ENCODE data around the gene SRP54. TPM values are rescaled to one million over a fixed set of nuclear protein-coding genes. Genes with fewer than 3 reads are reported as not detected.
"Not testable (repeated sequence)": the region's sequence is repeated elsewhere in the genome, so short reads cannot be mapped to it uniquely, and the experiment has no call there.

Gene SRP54
- total RNA-seq, 2 donors from 2014 or later: 29.8 to 33.3 TPM

- no peak for TF ChIP-seq CTCF (IDR thresholded peaks at IDR 0.05)
- Histone ChIP-seq H3K36me3 (peaks cover 44% of the 10 kb centered on the region), H3K9me3 (peaks cover 0 to 4% of the 10 kb centered on the region in 2 donors), H3K4me1 (no peaks in the 10 kb centered on the region), H3K4me3 (no peak overlapping the region), H3K27me3 (no peaks in the 10 kb centered on the region), H3K27ac (no peak overlapping the region)
- no peak for DNase-seq (ENCODE audit: low spot score)
Measured at GRCh38 chr14:35032562-35032961, 49.8 kb downstream of the SRP54 start.

GRCh38 chr14:35034440-35034833, 51.6 kb downstream of the SRP54 start:
- Histone ChIP-seq H3K4me3 (no peak overlapping the region), H3K4me1 (no peaks in the 10 kb centered on the region), H3K27me3 (no peaks in the 10 kb centered on the region), H3K36me3 (peaks cover 26% of the 10 kb centered on the region), H3K9me3 (peaks cover 0 to 4% of the 10 kb centered on the region in 2 donors), H3K27ac (no peak overlapping the region)
- no peak for TF ChIP-seq CTCF (IDR thresholded peaks at IDR 0.05)
- DNase-seq (ENCODE audit: low spot score): no peak

GRCh38 chr14:35034944-35035554, 52.3 kb downstream of the SRP54 start:
- H3K27ac ChIP-seq; H3K27me3 ChIP-seq; H3K4me3 ChIP-seq; DNase-seq (ENCODE audit: low spot score); H3K4me1 ChIP-seq; H3K9me3 ChIP-seq: not testable (repeated sequence)
- H3K36me3 ChIP-seq: peaks cover 20% of the 10 kb centered on the region

GRCh38 chr14:35038312-35038711, 55.5 kb downstream of the SRP54 start:
- H3K4me3 ChIP-seq; H3K27ac ChIP-seq; H3K36me3 ChIP-seq; H3K4me1 ChIP-seq; DNase-seq (ENCODE audit: low spot score); H3K27me3 ChIP-seq; H3K9me3 ChIP-seq: not testable (repeated sequence)

- H3K27me3 ChIP-seq: no peaks in the 10 kb centered on the region
- DNase-seq (ENCODE audit: low spot score): no peak
Measured at GRCh38 chr14:35042632-35043031, 59.8 kb downstream of the SRP54 start.

GRCh38 chr14:35043046-35043445, 60.3 kb downstream of the SRP54 start:
- Histone ChIP-seq H3K27me3 (no peaks in the 10 kb centered on the region), H3K9me3 (no peaks in the 10 kb centered on the region), H3K4me1 (peaks cover 0 to 18% of the 10 kb centered on the region in 2 donors), H3K36me3 (no peaks in the 10 kb centered on the region), H3K27ac (no peak overlapping the region), H3K4me3 (no peak overlapping the region)
- no peak for TF ChIP-seq CTCF (IDR thresholded peaks at IDR 0.05)
- no peak for DNase-seq (ENCODE audit: low spot score)

More at GRCh38 chr14:35042632-35043031, 59.8 kb downstream of the SRP54 start:
- no peak for TF ChIP-seq CTCF (IDR thresholded peaks at IDR 0.05)
- Histone ChIP-seq H3K27ac (no peak overlapping the region), H3K36me3 (no peaks in the 10 kb centered on the region), H3K4me1 (peaks cover 0 to 13% of the 10 kb centered on the region in 2 donors), H3K4me3 (no peak overlapping the region), H3K9me3 (no peaks in the 10 kb centered on the region)
